Measurements from ENCODE around the gene LGALS9C.
"Not testable (repeated sequence)": the region's sequence is repeated elsewhere in the genome, so short reads cannot be mapped to it uniquely, and the experiment has no call there.

LGALS9C gene

GRCh38 chr17:18478977-18479595 is 2.5 kb downstream of the LGALS9C start:
- DNase-seq (ENCODE audit: low read depth), result not testable (repeated sequence)

- not testable (repeated sequence) for DNase-seq (ENCODE audit: low read depth)
Measured at GRCh38 chr17:18481775-18482174, 5.2 kb downstream of the LGALS9C start.

GRCh38 chr17:18485936-18486464 is 9.4 kb downstream of the LGALS9C start:
- not testable (repeated sequence) for DNase-seq (ENCODE audit: low read depth)

- not testable (repeated sequence) for DNase-seq (ENCODE audit: low read depth)
Measured at GRCh38 chr17:18487633-18488032, 11.0 kb downstream of the LGALS9C start.

- not testable (repeated sequence) for DNase-seq (ENCODE audit: low read depth)
Measured at GRCh38 chr17:18488622-18489021, 12.0 kb downstream of the LGALS9C start.

GRCh38 chr17:18490016-18490415 is 13.4 kb downstream of the LGALS9C start:
- DNase-seq (ENCODE audit: low read depth), result not testable (repeated sequence)

GRCh38 chr17:18492712-18493480 is 16.3 kb downstream of the LGALS9C start:
- not testable (repeated sequence) for DNase-seq (ENCODE audit: low read depth)

GRCh38 chr17:18494250-18494768 is 17.7 kb downstream of the LGALS9C start:
- DNase-seq (ENCODE audit: low read depth), result not testable (repeated sequence)

GRCh38 chr17:18497044-18497443 is 20.5 kb downstream of the LGALS9C start:
- not testable (repeated sequence) for DNase-seq (ENCODE audit: low read depth)

GRCh38 chr17:18499100-18499499 is 22.5 kb downstream of the LGALS9C start:
- DNase-seq (ENCODE audit: low read depth), result not testable (repeated sequence)

- not testable (repeated sequence) for DNase-seq (ENCODE audit: low read depth)
Measured at GRCh38 chr17:18499756-18500155, 23.2 kb downstream of the LGALS9C start.

- DNase-seq (ENCODE audit: low read depth), result not testable (repeated sequence)
Measured at GRCh38 chr17:18500281-18500680, 23.7 kb downstream of the LGALS9C start.

- not testable (repeated sequence) for DNase-seq (ENCODE audit: low read depth)
Measured at GRCh38 chr17:18500816-18501215, 24.2 kb downstream of the LGALS9C start.

- DNase-seq (ENCODE audit: low read depth), result not testable (repeated sequence)
Measured at GRCh38 chr17:18503221-18503620, 26.6 kb downstream of the LGALS9C start.

GRCh38 chr17:18507729-18508128 is 31.1 kb downstream of the LGALS9C start:
- not testable (repeated sequence) for DNase-seq (ENCODE audit: low read depth)

- not testable (repeated sequence) for DNase-seq (ENCODE audit: low read depth)
Measured at GRCh38 chr17:18508667-18509066, 32.1 kb downstream of the LGALS9C start.

- not testable (repeated sequence) for DNase-seq (ENCODE audit: low read depth)
Measured at GRCh38 chr17:18521100-18521499, 44.5 kb downstream of the LGALS9C start.

GRCh38 chr17:18525015-18525414 is 48.4 kb downstream of the LGALS9C start:
- not testable (repeated sequence) for DNase-seq (ENCODE audit: low read depth)

- not testable (repeated sequence) for DNase-seq (ENCODE audit: low read depth)
Measured at GRCh38 chr17:18526168-18526800, 49.7 kb downstream of the LGALS9C start.

- DNase-seq (ENCODE audit: low read depth), result not testable (repeated sequence)
Measured at GRCh38 chr17:18527354-18527753, 50.8 kb downstream of the LGALS9C start.

- not testable (repeated sequence) for DNase-seq (ENCODE audit: low read depth)
Measured at GRCh38 chr17:18528435-18528834, 51.8 kb downstream of the LGALS9C start.

GRCh38 chr17:18528899-18529500 is 52.4 kb downstream of the LGALS9C start:
- DNase-seq (ENCODE audit: low read depth), result not testable (repeated sequence)
